ENCODE measurements around the gene AGAP1. TPM values are rescaled to one million over a fixed set of nuclear protein-coding genes. Genes with fewer than 3 reads are reported as not detected.

AGAP1 gene
- total RNA-seq, 1 donor = 10.8 TPM

DNA sequence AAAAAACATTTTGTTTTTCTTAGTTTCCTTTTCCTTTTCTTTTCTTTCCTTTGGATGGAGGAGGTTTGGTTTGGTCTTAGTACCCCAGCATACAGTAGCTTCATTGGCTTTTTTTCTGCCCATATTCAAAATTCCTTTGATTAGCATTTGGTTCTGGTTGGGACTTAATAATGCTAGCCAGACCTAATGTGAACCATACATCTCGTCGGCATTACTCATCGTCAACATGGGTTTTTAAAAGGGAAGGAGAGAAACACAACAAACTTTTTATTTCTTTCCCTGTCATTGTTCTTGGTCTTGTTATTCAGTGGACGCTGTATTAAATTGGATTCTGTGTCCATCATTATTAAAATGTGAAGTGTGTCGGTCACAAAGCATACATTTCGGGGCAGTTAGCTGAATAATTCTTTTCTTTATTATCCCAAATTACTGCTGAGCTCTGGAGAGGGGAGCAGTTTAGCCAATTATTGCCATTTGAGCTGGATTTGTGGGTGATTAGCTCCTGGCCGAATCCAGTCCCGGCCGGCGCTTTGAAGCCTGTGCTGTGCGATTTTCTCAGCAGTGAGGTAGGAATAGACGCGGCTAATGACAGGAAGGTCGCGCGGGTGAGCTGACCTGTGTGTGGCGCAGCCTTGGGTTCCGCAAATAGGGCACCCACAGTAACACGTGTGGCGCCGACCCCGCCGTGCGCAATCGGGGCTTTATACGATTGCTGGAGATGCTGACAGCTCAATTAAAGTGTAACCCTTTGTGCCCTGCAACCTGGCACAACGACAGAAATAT, 371.1 kb downstream of the AGAP1 start:
- peak; percentile 17 for DNase-seq (ENCODE audit: low read depth)
- TF ChIP-seq, protein P1, sequence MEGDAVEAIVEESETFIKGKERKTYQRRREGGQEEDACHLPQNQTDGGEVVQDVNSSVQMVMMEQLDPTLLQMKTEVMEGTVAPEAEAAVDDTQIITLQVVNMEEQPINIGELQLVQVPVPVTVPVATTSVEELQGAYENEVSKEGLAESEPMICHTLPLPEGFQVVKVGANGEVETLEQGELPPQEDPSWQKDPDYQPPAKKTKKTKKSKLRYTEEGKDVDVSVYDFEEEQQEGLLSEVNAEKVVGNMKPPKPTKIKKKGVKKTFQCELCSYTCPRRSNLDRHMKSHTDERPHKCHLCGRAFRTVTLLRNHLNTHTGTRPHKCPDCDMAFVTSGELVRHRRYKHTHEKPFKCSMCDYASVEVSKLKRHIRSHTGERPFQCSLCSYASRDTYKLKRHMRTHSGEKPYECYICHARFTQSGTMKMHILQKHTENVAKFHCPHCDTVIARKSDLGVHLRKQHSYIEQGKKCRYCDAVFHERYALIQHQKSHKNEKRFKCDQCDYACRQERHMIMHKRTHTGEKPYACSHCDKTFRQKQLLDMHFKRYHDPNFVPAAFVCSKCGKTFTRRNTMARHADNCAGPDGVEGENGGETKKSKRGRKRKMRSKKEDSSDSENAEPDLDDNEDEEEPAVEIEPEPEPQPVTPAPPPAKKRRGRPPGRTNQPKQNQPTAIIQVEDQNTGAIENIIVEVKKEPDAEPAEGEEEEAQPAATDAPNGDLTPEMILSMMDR (IDR thresholded peaks at IDR 0.05; ENCODE audit: insufficient read depth, low read depth, low read length) = no peak
- H3K4me3 ChIP-seq (ENCODE audit: low read depth, low read length) = no peak overlapping the region

DNA sequence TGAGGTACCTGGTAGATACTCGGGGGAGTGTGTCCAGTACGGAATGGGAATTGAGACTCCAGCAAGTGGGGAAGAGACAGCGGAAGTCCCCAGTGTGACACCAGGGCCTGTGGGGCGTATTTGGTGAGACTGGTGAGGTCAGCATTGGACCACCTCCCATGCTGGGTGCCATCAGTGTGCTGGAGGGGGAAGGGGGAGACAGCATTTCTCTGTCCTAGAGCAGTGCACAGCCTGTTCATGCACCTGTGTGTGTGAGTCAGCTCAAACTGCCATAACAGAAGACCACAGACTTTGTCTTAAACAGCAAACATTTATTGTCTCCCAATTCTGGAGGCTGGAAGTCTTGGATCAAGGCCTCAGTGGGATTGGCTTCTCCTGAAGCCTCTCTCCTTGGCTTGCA, 372.5 kb downstream of the AGAP1 start:
- no peak overlapping the region for H3K4me3 ChIP-seq (ENCODE audit: low read depth, low read length)
- DNase-seq (ENCODE audit: low read depth) = no peak
- TF ChIP-seq, protein P1 (IDR thresholded peaks at IDR 0.05; ENCODE audit: insufficient read depth, low read depth, low read length) = no peak

DNA sequence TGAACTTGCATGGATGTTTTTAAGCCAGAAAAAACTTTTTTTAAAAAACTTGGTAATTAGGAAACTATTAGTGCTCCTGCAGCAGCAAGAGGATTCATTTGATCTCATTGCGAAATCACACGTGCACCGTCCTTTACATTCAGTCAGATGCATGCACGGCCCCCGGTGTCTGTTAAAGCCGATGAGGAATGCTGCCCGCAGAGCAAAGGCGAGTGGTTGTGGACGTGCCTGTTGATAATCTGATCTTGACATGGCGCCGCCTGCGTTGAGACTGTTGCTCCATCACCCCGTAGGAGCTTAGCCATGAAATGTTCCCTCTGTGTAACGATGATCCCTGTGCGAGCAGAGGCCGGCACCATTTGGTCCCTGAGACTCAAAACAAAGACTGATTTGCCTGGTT, 374.4 kb downstream of the AGAP1 start:
- DNase-seq (ENCODE audit: low read depth) = peak; percentile 84
- TF ChIP-seq, protein P1 (IDR thresholded peaks at IDR 0.05; ENCODE audit: insufficient read depth, low read depth, low read length) = no peak
- H3K4me3 ChIP-seq (ENCODE audit: low read depth, low read length) = no peak overlapping the region

DNA sequence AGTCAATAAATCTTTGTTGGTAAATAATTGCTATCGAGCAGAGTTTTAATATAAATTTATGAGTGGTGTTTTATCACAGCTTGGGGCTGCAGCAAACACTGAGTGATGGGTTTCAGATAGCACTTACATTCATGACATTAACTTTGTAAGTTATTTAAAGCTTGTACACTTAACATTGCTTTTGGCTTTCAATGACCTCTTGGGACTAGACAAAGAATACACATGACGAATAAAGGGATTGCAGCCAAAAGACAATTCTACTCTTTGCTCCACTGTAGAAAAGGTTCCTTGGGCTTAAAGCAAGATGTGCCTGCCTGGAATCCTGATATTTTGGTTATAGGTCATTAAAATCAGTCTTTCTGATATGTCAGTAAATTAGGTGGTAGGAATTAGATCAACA, 374.8 kb downstream of the AGAP1 start:
- H3K4me3 ChIP-seq (ENCODE audit: low read depth, low read length) = no peak overlapping the region
- no peak for DNase-seq (ENCODE audit: low read depth)
- TF ChIP-seq, protein P1 (IDR thresholded peaks at IDR 0.05; ENCODE audit: insufficient read depth, low read depth, low read length) = no peak

DNA sequence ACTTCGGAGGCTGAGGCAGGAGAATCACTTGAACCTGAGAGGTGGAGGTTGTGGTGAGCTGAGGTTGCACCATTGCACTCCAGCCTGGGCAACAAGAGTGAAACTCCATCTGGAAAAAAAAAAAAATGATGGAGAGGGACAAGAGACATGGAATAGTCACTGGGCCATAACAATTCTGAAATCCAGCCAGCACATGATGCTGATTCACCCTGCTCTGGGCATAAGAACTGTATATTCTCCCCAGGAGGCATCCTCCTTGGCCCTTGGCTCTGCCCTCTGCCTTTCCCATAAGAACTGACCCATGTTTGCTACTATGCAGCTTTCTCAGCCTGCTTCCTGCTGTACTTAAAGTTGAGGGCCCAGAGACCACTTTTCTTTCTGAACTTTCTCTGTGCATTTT, 376.7 kb downstream of the AGAP1 start:
- TF ChIP-seq, protein P1 (IDR thresholded peaks at IDR 0.05; ENCODE audit: insufficient read depth, low read depth, low read length) = no peak
- no peak overlapping the region for H3K4me3 ChIP-seq (ENCODE audit: low read depth, low read length)
- DNase-seq (ENCODE audit: low read depth) = no peak

DNA sequence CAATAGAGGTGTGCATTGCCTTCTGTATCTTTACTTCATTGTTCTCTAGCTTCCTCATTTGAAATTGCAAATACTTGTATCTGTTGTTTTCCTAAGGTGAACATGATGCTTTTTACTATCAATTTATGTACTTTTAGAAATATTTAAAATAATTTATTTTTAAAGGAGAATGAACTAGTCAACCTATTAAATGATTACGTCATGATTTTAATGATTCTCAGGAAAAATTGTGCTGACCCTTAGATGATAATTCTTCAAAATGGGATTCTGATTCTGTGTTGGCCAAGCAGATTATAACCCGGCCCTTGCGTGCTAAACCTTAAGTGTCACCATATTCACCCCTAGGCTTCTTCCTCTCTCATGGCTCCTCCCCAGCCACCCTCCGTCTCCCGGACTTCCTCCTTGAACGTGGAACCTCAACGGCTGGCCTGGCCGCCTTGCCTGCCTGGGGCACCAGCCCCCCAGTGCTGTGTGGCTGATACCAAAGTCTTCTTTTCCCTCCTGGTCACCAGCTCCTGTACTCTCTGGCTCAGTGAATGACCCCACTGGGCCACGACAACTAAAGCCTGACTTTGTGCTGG, 382.3 kb downstream of the AGAP1 start:
- TF ChIP-seq, protein P1 (IDR thresholded peaks at IDR 0.05; ENCODE audit: insufficient read depth, low read depth, low read length) = no peak
- H3K4me3 ChIP-seq (ENCODE audit: low read depth, low read length) = no peak overlapping the region
- no peak for DNase-seq (ENCODE audit: low read depth)

Data from fibroblast of villous mesenchyme (primary cell).